ENCODE measurements around the gene CHRNA4.

DNA sequence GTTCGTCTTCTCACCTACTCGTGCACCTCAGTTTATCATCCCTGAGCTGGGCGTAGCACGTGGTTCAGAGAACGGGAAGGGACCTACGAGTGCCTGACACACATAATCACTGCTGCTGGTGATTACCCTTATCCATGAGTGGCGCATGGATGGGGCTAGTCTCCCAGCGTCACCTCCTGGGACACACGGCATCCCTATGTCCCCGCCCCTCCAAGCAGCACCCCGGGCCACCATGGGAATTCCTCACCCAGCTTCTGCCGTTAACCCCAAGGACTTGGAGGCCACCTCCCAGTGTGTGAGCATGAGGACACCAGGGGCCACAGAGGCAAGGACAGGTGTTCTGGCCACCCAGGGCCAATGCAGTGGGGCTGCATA, 9.8 kb downstream of the CHRNA4 start:
- TF ChIP-seq POLR2A (IDR thresholded peaks at IDR 0.05) = no peak
- TF ChIP-seq, protein P1, sequence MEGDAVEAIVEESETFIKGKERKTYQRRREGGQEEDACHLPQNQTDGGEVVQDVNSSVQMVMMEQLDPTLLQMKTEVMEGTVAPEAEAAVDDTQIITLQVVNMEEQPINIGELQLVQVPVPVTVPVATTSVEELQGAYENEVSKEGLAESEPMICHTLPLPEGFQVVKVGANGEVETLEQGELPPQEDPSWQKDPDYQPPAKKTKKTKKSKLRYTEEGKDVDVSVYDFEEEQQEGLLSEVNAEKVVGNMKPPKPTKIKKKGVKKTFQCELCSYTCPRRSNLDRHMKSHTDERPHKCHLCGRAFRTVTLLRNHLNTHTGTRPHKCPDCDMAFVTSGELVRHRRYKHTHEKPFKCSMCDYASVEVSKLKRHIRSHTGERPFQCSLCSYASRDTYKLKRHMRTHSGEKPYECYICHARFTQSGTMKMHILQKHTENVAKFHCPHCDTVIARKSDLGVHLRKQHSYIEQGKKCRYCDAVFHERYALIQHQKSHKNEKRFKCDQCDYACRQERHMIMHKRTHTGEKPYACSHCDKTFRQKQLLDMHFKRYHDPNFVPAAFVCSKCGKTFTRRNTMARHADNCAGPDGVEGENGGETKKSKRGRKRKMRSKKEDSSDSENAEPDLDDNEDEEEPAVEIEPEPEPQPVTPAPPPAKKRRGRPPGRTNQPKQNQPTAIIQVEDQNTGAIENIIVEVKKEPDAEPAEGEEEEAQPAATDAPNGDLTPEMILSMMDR (IDR thresholded peaks at IDR 0.05) = no peak
